Erythroblast (primary cell): ENCODE measurements around the gene PIAS4.

Source experiments
- GATA1 ChIP-seq: IDR thresholded peaks from 2 replicates; pipeline ENCODE4 v1.6.1; 2011; ENCODE audit warnings: low read depth, mild to moderate bottlenecking, control low read depth, low read length, moderate library complexity
- POLR2A ChIP-seq: IDR thresholded peaks from 2 replicates; pipeline ENCODE4 v1.6.1; 2011; ENCODE audit warnings: mild to moderate bottlenecking, low read length

DNA sequence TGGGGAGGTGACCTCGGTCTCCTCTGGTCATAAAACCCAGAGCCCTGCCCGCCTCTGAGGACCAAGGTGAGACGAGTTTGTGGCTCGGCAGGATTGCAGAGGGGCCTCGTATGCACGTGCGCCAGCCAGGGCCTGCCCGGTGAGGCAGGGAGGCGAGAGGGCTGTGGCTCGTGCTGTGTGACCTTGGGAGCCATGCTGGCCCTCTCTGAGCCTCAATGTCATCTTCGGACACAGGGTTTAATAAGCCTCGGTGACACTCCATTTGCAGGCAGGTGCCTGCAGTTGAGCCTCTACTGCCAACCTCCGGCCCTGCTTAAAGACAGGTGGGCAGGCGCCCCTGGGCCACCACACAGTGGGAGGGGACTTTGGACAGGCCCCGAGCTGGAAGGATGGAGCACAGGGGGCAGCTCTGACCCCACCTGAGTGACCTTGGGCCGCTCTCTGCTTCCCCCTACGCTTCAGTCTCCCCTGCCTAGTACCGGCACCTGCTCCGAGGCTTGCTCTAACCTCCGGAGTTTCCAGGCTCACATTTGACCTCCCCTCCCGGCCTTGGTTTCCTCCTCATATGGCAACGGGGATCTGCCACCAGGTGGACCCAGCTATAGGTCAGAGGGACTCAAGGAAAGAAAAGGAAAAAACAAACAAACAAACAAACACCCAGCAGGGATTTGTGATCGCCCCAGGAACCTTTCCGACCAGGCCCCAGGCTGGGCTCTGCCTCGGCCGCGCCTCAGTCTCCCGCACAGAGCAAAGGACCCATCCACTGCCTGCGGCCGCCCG lies 56.0 kb downstream of the PIAS4 start:
- TF ChIP-seq POLR2A (no peak), GATA1 (no peak)
